HUDEP-2 (cell line): ENCODE measurements around the gene SNX8.

Experiments used
- DNase-seq, 76 experiments: peaks; one replicate each; lab custom pipeline; 2025; ENCODE audit not compliant: unreplicated experiment in 76 of 76; lab: John Stamatoyannopoulos, UW

SNX8 gene

GRCh38 chr7:2296832-2297231 lies 17.4 kb downstream of the SNX8 start:
- no peak for DNase-seq

GRCh38 chr7:2295936-2296620 lies 18.2 kb downstream of the SNX8 start:
- DNase-seq: no peak

DNA sequence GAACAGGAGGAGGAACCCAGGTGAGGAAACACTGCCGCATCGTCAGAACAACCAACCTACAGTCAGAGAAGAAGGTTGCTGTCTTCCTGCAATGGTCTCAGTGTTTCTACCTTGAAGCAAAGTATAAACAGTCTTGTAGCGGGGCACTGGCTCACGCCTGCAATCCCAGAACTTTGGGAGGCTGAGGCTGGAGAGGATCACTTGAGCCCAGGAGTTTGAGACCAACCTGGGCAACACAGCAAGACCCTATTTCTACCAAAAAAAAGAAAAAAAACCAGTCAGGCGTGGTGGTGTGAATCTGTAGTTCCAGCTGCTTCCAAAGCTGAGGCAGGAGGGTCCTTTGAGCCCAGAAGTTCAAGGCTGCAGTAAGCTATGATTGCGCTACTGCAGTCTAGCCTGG lies 23.4 kb downstream of the SNX8 start:
- DNase-seq: no peak

DNA sequence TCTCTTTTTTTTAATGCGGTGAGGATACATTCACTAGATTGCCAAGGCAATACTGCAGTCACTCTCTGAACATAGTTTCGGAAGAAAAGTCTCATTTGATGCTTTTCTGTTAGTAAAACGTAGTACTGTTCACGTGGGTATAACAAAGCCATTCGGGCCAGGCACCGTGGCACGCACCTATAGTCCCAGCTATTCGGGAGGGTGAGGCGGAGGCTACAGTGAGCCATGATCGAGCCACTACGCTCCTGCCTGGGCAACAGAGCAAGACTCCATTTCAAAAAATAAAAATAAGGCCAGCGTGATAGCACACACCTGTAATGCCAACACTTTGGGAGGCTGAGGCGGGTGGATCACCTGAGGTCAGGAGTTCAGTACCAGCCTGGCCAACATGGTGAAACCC lies 24.6 kb downstream of the SNX8 start:
- DNase-seq: no peak

- DNase-seq: no peak
Measured at GRCh38 chr7:2289111-2289586, 25.1 kb downstream of the SNX8 start.

DNA sequence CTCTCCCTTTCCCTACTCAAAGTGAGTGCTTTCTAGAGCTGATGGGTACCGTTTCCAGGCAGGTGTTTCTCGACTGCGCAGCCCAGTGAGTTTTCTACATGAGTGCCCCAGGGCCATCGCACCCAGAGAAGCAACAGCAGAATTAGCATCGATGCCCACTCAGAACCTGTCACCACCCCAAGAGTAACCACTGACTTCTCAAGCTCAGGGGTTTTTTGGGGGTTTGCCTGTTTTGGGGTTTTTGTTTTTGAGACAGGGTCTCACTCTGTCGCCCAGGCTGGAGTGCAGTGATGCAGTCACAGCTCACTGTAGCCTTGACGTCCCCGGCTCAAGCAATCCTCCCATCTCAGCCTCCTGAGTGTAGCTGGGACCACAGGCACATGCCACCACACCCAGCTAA lies 25.7 kb downstream of the SNX8 start:
- no peak for DNase-seq

GRCh38 chr7:2287745-2288144 lies 26.5 kb downstream of the SNX8 start:
- no peak for DNase-seq

DNA sequence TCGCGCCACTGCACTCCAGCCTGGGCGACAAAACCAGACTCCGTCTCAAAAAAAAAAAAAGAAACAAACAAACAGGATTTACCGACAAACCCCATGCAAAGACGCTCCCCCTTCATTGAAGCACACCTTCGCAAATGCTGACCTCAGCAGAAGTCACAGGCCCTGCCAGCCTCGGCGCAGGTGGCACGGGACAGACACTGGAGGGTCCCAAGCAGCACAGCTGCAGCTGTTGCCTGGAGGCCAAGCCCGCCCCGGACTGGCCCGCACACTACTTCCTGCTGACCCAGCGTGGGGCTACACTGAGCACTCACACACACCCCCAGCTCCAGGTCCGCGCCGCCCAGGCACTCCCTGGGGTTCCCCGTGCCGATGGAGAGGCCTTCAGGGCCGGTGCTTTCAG lies 31.2 kb downstream of the SNX8 start:
- DNase-seq: no peak

DNA sequence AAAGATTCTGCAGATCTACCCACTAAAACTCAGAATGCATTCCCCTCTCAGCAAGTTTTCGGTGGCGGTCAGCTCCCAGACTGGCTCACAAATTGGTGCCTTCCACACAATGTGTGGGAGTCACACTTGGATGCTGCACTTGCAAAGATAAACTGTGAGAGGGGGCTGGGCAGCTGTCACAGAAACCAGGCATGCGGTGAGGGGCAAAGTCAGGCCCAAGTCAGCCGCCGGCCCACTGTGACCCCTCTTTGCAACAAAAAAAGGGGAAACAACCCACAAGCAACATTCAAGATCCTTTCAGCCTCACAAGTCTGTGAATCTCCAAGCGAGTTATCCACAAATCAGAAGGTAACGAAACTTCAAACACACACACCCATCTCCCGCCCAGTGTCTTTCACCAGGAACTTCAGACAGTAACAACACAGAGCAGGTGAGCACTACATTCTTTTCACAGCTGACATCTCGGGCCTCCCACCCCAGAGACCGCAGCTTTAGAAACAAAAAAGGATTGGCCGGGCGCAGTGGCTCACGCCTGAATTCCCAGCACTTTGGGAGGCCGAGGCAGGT lies 32.0 kb downstream of the SNX8 start:
- peak in 19 of 76 experiments; percentile 4 to 51 (median 19) for DNase-seq

DNA sequence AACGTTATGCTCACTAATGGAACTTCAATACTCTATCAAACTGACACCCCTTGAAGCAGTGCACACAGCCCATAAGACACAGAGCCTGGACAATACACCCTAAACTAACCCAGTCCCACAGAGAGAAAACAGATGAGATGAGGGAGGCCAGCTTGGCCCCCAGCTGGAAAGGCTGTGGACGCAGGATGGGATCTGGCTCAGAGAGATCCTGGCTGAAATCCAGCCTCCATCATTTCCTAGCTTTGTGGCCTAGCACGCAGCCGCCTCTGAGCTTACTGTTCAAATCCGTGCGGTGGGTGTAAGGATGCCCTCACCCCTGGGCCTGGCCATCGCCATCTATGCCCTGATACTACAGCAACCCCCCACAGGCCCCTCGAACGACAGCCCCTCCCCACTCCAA lies 32.7 kb downstream of the SNX8 start:
- DNase-seq: no peak

GRCh38 chr7:2280424-2280823 lies 33.8 kb downstream of the SNX8 start:
- DNase-seq: no peak

GRCh38 chr7:2279896-2280295 lies 34.3 kb downstream of the SNX8 start:
- DNase-seq: no peak

DNA sequence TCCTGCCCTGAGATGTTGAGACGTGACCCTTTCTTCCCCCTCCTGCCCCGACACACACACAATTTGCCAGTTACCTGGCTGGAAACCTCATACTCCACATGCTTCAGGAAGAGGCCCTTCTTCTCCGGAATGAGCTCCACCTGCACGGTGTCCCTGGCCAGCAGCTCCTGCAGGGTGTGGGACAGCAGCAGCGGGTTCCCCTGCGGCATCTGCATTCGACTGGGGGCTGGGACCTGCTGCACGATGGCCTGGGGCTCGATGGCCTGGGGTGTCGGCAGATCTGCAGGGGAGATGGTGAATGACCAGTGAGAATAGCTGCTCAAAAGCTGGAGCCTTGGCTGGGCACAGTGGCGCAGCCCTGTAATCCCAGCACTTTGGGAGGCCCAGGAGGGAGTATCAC lies 36.2 kb downstream of the SNX8 start:
- no peak for DNase-seq

DNA sequence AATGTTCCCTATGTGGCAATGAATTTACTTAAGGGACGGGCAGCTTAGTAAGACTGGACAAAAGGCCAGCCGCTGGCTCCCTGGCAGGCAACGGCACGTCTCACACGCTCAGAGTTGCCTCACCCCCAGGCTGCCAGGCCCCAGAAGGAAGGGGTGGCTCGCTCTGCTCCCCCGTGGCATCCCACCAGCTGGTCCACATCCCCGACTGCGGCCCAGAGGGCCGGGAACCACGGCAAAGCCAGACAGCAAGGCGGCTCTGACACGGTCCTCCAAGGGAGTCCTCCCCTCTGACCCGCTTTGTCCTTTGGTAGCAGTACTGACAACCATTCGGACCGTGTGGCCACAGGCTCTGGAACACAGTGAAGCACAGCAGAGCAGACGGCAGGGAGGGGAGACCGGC lies 38.1 kb downstream of the SNX8 start:
- DNase-seq: no peak

GRCh38 chr7:2275101-2275500 lies 39.1 kb downstream of the SNX8 start:
- DNase-seq: no peak

GRCh38 chr7:2274666-2275065 lies 39.6 kb downstream of the SNX8 start:
- no peak for DNase-seq

DNA sequence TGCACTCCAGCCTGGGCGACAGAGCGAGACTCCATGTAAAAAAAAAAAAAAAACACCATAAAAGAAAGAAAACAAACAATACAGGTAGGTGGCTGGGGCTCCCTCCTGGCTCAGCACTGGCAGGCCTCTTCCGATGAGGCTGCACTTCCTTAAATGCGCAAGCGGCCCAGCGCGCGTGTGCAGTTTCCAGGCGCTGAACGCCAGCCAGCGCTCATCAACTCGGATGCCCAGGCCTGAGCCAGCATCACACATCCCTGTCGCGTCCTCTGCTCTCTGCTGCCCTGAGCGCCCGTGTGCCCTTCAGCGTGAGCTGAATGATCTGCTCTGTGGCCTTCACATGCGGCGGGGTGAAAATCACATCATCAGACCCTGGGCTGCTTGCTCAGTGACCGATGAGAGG lies 40.4 kb downstream of the SNX8 start:
- no peak for DNase-seq

- DNase-seq: no peak
Measured at GRCh38 chr7:2272031-2272430, 42.2 kb downstream of the SNX8 start.

DNA sequence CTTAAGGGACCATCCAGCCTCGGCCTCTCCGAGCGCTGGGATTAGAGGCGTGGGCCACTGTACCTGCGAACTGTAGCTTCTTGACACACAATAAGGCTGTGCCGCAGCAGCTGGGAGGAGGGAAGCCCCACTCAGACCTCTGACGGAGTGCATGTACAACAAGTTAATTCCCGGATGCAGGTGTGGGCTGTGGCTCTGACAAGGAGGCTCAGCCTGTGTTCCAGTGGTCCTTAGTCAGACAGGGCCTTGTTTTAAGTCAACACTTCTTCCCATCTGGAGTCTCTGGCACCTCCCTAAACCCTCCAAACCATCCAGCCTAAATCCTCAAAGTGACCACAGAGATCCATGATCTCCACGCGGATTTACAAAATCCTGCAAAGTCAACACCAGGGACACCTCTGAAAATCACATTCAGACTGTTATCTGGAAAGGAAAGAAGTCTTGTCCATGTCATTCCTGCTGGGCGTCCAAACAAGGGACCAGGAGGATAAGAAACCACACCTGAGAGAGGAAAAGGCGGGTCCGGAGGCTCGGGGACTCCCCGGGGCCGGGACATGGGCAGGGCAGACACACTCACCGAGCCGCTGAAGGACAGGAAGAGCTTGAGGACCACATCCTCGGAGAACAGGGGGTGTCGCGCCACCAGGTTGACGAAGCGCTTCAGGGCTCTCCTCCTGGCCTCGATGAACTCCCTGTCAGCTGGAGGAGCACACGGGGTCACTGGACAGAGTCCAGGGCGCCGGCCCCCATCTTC lies 42.8 kb downstream of the SNX8 start:
- no peak for DNase-seq

DNA sequence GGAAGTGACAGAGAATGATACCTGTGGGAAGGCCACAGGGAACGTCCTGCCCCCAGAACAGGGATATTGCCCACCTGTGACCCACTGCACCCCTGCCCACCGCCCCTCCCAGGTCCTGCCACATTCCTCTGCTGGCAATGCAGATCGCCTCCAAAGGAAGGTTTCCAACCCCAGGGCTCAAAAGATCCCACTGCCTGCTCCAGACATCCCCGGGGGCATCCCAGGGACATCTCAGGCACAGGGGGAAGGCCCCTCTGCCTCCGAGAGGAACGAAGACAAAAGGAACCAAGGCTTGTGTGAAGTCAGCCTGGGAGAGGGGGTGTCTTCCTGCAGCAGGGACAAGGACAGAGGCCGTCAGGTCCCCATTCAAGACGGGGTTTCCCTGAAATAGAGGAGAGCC lies 43.7 kb downstream of the SNX8 start:
- DNase-seq: no peak

GRCh38 chr7:2269991-2270460 lies 44.2 kb downstream of the SNX8 start:
- DNase-seq: no peak
